Activated effector memory CD4-positive, alpha-beta T cell treated with Interleukin-2 at 50 U/mL for 16 hours (primary cell): ENCODE results near the gene SCAMP4.

ENCODE experiments used
- DNase-seq: peaks from one replicate; pipeline ENCODE4 v3.0.0-alpha.2; 2020

Gene SCAMP4

DNA sequence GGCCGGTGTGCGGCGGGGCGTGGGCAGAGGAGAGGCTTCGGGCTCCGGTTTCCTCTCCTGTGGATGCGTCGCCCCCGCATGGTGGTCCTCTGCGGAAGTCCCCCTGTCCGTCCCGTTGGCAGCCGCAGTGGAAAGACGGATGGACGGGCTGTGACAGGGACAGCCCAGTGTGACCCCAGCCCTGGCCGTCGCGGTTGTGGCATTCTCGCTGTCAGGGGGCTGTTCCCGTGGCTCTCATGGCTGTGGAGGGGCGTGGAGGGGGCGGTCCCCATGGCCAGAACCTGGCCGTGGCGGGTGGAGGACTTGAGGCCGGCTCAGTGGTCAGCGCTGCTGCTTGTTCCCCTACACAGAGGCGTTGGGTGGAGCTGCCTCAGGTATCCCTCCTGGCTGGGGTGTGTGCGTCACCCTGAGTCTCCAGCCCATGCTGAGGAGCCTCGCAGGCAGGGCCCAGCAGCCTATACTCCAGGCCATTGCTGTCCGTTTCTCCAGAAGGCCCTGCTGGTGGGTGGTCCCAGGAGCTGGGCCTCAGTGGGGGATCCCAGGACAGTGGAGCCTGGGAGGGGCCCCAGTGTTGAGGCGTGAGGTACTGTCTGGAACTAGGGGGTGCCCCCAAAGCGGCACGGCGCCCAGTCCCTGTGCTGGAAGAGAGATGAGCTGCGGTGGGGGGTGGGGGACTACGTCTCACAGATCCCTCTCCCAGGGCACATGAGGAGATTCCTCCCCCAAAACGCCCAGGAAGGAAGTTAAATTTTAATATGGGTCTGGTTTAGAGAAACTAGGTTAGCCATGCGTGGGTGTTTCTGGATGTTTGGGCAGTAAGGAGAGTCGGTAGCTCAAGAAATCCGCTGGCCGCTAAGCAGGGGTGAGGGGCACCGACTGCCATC, 56.0 kb downstream of the SCAMP4 start:
- DNase-seq = no peak

DNA sequence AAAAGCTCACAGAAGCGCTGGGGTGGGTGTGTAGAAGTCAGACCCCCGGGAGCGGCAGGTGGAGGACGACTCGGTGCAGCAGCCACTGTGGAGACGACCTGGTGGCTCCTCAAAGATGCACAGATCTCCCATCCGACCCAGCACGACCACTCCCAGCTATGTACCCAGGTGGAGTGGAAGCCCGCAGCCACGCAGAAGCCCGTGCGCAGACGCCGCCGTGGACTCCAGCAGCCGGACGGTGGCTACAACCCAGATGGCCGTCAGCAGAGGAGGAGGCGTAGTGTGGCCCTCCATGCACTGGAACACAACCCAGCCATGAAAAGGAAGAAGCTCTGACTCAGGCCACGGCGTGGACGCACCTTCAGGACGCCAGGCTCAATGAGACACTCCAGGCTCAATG, 57.5 kb downstream of the SCAMP4 start:
- DNase-seq = no peak

DNA sequence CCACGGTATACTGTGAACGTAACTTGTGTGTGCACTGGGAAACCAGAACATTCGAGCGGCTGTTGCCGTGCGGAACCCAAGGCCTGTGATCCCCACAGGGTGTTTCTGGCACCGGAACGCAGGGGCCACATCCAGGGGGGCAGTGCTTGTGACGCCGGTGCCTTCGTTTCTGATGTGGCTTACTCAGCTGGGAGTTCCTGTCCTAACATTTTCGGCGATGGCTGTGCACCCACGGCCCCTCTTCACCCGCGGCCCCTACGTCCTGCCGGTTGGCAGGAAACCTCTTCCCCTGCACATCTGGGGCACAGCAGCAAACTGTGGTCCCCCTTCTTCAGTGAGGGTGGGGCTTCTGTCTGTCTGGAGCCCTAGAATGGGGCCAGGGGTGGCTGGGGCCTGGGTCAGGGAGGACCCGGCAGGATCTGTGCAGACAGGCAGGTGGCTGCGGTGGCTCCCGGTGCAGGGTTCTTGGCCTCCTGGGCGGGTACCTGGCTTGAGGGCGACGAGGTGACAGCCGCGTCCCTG, 61.9 kb downstream of the SCAMP4 start:
- DNase-seq = peak; percentile 7

GRCh38 chr19:1968279-1969175, 63.3 kb downstream of the SCAMP4 start:
- no peak for DNase-seq

GRCh38 chr19:1969176-1970002, 64.2 kb downstream of the SCAMP4 start:
- no peak for DNase-seq

GRCh38 chr19:1970003-1970805, 65.0 kb downstream of the SCAMP4 start:
- no peak for DNase-seq

- DNase-seq = no peak
These were observed 65.8 kb downstream of the SCAMP4 start for GRCh38 chr19:1970806-1971502.

- DNase-seq = no peak
These were observed 69.4 kb downstream of the SCAMP4 start for GRCh38 chr19:1974381-1975161.

DNA sequence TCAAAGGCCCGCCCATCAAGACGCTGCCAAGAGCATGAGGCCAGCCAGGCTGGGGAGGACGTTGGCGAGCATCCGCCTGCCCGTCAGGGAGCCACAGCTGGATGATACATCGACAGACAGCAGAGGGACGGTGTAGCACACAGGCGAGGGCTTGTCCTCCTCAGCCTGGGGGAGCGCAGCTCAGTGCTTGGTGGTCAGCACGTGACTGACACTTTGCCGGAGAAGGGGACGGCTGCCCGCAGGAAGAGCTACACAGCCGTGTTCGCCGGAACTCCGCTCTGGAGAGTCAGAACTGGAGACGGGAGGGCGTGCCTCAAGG, 69.9 kb downstream of the SCAMP4 start:
- no peak for DNase-seq
